ENCODE measurements around the gene OR10G2. TPM values are rescaled to one million over a fixed set of nuclear protein-coding genes. Genes with fewer than 3 reads are reported as not detected.

Gene OR10G2
- not detected in 2 replicates for total RNA-seq (2014; rRNA removed; shearing (Covaris generic))

DNA sequence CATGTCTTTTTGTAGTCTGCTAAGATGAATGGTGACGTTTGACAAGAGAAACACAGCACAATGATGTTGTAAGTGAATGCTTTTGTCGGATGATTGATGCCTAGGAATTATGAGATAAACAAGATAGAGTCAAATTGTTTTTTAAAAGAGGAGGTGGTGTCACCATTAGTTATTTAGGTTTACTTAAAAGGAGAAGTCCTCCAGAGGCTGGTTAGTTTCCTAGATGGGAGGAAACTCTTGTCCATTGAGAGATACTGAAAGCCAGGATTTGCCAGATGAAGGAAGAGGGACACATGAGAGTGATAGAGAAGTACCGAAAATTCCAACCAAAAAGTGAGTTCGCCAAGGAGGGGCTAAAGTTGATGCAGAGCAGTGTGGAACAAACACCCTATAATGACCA lies at the start of gene OR10G2:
Gene OR10G2 (minus strand): TSS at position 101 of the 400 bp plus-strand sequence. CDS start 98 bp downstream, at position 3.
- no peaks in the 10 kb centered on the region for H3K36me3 ChIP-seq
- H3K27ac ChIP-seq: no peak within 1 kb of the TSS
- H3K4me1 ChIP-seq: no peaks in the 10 kb centered on the region
- H3K9me3 ChIP-seq (replicated peaks): no peaks in the 10 kb centered on the region
- no peak for DNase-seq
- H3K4me3 ChIP-seq: no peak within 1 kb of the TSS
- H3K27me3 ChIP-seq: no peaks in the 10 kb centered on the region

- Histone ChIP-seq H3K4me1 (no peaks in the 10 kb centered on the region), H3K36me3 (no peaks in the 10 kb centered on the region), H3K4me3 (no peak overlapping the region), H3K27me3 (no peaks in the 10 kb centered on the region), H3K27ac (no peak overlapping the region), H3K9me3 (replicated peaks) (no peaks in the 10 kb centered on the region)
- DNase-seq: no peak
Observed at GRCh38 chr14:21680072-21680471, 45.3 kb upstream of the OR10G2 start.

- no peak overlapping the region for H3K27ac ChIP-seq
- no peak for DNase-seq
- no peaks in the 10 kb centered on the region for H3K36me3 ChIP-seq
- H3K27me3 ChIP-seq: no peaks in the 10 kb centered on the region
- H3K9me3 ChIP-seq (replicated peaks): no peaks in the 10 kb centered on the region
- H3K4me3 ChIP-seq: no peak overlapping the region
- no peaks in the 10 kb centered on the region for H3K4me1 ChIP-seq
Observed at GRCh38 chr14:21675566-21675965, 40.8 kb upstream of the OR10G2 start.

DNA sequence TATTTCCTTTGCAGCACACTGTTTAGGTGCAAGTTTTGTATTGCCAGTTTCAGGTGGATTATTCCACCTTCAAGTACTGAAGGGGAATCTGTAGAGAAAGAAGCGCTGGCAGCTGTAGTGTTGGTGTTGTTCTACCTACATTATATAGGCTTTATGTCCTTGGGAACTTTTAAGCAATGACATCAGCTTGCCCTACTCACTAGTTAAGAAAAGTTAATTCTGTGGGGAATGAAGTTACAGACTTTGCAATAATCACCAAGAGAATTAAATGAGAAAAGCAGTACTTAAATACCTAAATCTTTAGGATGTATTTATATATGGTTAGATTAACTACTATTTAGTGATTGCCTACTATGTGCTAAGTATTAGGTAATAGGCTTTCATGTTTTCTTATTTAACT lies 39.0 kb upstream of the OR10G2 start, which contains the start of gene OR4E1:
Gene OR4E1 (minus strand): TSS at position 101 of the 400 bp plus-strand sequence. CDS start 2,883 bp downstream, outside the sequence.
- H3K27ac ChIP-seq: no peak within 1 kb of the TSS
- DNase-seq: no peak
- no peaks in the 10 kb centered on the region for H3K9me3 ChIP-seq (replicated peaks)
- H3K36me3 ChIP-seq: no peaks in the 10 kb centered on the region
- H3K4me1 ChIP-seq: no peaks in the 10 kb centered on the region
- H3K4me3 ChIP-seq: no peak within 1 kb of the TSS
- no peaks in the 10 kb centered on the region for H3K27me3 ChIP-seq

DNA sequence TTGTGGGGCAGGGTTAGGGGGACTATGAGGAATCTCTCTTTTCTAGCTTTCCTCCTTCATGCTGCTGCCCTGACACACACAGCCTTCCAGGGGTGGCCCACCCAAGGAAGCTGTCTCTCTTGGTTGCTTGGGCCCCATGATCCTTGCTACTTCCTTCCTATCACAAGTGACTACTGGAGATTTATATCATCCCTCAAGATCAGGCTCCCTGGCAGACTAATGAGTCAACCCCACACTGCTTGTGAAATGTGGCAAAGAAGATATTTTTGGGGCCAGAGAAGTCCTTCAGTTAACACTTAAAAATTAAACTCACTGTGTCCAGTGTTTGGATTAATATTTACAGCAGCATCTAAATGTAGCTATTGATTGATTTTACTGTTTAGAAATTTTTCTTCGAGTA lies 37.4 kb upstream of the OR10G2 start:
- Histone ChIP-seq H3K36me3 (no peaks in the 10 kb centered on the region), H3K9me3 (replicated peaks) (no peaks in the 10 kb centered on the region), H3K27ac (no peak overlapping the region), H3K4me3 (no peak overlapping the region), H3K27me3 (no peaks in the 10 kb centered on the region), H3K4me1 (no peaks in the 10 kb centered on the region)
- no peak for DNase-seq

DNA sequence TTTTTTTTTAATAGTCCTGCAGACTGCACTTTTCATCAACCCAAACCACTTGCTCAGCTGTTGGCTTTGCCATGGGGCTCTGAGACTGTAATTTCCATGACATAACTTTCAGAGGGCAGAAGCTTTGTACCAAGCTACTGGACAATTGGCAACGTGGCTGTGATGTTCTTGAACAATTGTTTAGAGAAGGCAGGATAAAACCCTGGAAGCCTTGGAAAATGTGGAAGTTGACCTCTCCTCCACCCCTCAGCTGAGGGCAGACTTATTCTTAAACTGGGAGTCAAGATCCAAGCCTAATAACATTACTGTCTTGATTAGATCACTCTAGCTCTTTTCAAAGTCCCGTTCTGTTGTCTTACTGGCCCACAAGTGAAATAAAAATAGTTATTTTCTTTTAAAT lies 36.6 kb upstream of the OR10G2 start:
- H3K4me3 ChIP-seq: no peak overlapping the region
- H3K9me3 ChIP-seq (replicated peaks): no peaks in the 10 kb centered on the region
- H3K36me3 ChIP-seq: no peaks in the 10 kb centered on the region
- DNase-seq: no peak
- H3K4me1 ChIP-seq: no peaks in the 10 kb centered on the region
- H3K27ac ChIP-seq: no peak overlapping the region
- no peaks in the 10 kb centered on the region for H3K27me3 ChIP-seq

- DNase-seq: no peak
- Histone ChIP-seq H3K27me3 (no peaks in the 10 kb centered on the region), H3K4me1 (no peaks in the 10 kb centered on the region), H3K36me3 (no peaks in the 10 kb centered on the region), H3K4me3 (no peak overlapping the region), H3K27ac (no peak overlapping the region), H3K9me3 (replicated peaks) (no peaks in the 10 kb centered on the region)
Observed at GRCh38 chr14:21669284-21669683, 34.5 kb upstream of the OR10G2 start.

DNA sequence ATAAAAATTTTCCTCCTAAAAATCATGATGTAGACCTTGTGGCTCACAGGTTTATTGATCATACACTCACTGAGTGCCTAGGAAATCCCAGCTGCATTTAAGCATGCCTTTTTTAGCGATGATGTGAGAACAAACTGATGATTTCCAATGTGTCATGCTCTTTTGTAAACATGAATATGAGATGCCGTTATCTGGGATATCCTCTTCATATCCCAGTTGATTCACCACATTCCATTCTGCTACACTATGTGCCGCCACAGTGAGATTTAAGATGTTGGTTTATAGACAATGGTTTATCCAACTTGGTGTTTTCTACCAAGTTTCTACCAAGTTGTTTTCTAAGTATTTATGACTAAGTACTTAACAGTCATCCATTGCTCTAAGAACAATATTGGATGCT lies 33.6 kb upstream of the OR10G2 start:
- H3K27ac ChIP-seq: no peak overlapping the region

DNA sequence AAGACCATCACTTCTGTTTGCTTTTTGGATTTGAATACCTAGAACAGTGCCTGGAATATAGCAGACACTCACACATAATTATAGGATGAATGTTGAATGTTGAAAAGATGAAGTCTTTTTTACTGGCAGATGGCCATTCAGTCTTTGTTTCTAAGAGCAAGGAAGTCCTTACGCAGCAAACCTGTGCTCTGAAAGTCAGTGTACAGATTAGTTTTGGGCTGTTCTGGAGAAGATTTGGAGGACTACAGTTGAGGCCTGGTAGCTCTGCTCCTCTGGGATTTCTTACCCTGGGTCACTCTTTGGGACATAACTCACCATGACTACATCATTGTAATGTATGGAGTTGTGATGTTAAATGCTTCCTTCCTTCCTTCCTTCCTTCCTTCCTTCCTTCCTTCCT lies 22.2 kb upstream of the OR10G2 start:
- no peaks in the 10 kb centered on the region for H3K27me3 ChIP-seq
- no peak overlapping the region for H3K4me3 ChIP-seq
- DNase-seq: no peak
- H3K4me1 ChIP-seq: no peaks in the 10 kb centered on the region
- no peaks in the 10 kb centered on the region for H3K36me3 ChIP-seq
- no peak overlapping the region for H3K27ac ChIP-seq
- H3K9me3 ChIP-seq (replicated peaks): no peaks in the 10 kb centered on the region

More for the DNA sequence above, 33.6 kb upstream of the OR10G2 start:
- Histone ChIP-seq H3K27me3 (no peaks in the 10 kb centered on the region), H3K36me3 (no peaks in the 10 kb centered on the region), H3K4me1 (no peaks in the 10 kb centered on the region), H3K9me3 (replicated peaks) (no peaks in the 10 kb centered on the region), H3K4me3 (no peak overlapping the region)
- DNase-seq: no peak

GRCh38 chr14:21654215-21654614 lies 19.5 kb upstream of the OR10G2 start:
- DNase-seq: no peak
- Histone ChIP-seq H3K27ac (no peak overlapping the region), H3K9me3 (replicated peaks) (no peaks in the 10 kb centered on the region), H3K4me3 (no peak overlapping the region), H3K27me3 (no peaks in the 10 kb centered on the region), H3K36me3 (no peaks in the 10 kb centered on the region), H3K4me1 (no peaks in the 10 kb centered on the region)

GRCh38 chr14:21653331-21653885 lies 18.7 kb upstream of the OR10G2 start, which contains the start of gene OR4E2:
OR4E2 (plus strand) TSS chr14:21653835; CDS start chr14:21665083, 11,248 bp downstream.
- no peak for DNase-seq
- Histone ChIP-seq H3K9me3 (replicated peaks) (no peaks in the 10 kb centered on the region), H3K4me3 (no peak within 1 kb of the TSS), H3K27ac (no peak within 1 kb of the TSS), H3K36me3 (no peaks in the 10 kb centered on the region), H3K4me1 (no peaks in the 10 kb centered on the region), H3K27me3 (no peaks in the 10 kb centered on the region)

GRCh38 chr14:21652209-21652808 lies 17.6 kb upstream of the OR10G2 start:
- no peaks in the 10 kb centered on the region for H3K4me1 ChIP-seq
- H3K27ac ChIP-seq: no peak overlapping the region
- no peak for DNase-seq
- H3K9me3 ChIP-seq (replicated peaks): no peaks in the 10 kb centered on the region
- H3K27me3 ChIP-seq: no peaks in the 10 kb centered on the region
- H3K36me3 ChIP-seq: no peaks in the 10 kb centered on the region
- no peak overlapping the region for H3K4me3 ChIP-seq

GRCh38 chr14:21647380-21647779 lies 12.6 kb upstream of the OR10G2 start:
- Histone ChIP-seq H3K4me1 (no peaks in the 10 kb centered on the region), H3K27ac (no peak overlapping the region), H3K36me3 (no peaks in the 10 kb centered on the region), H3K27me3 (no peaks in the 10 kb centered on the region), H3K4me3 (no peak overlapping the region), H3K9me3 (replicated peaks) (no peaks in the 10 kb centered on the region)
- no peak for DNase-seq

DNA sequence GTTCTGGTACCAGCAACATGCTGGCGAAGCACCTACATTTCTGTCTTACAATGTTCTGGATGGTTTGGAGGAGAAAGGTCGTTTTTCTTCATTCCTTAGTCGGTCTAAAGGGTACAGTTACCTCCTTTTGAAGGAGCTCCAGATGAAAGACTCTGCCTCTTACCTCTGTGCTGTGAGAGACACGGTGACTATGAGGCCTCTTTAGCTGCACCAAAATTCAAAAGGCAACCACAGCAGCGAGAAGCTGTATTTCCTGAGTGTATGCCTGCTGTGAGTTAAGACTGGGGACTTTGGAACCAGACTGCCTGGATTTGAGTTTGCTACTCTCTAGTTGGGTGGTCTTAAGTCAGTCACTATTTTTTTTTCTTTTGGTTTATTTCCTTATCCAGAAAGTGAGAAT lies 8.7 kb upstream of the OR10G2 start:
- Histone ChIP-seq H3K4me1 (no peaks in the 10 kb centered on the region), H3K27me3 (no peaks in the 10 kb centered on the region), H3K9me3 (replicated peaks) (no peaks in the 10 kb centered on the region), H3K4me3 (no peak overlapping the region), H3K36me3 (no peaks in the 10 kb centered on the region), H3K27ac (no peak overlapping the region)
- DNase-seq: no peak

GRCh38 chr14:21642683-21643082 lies 7.9 kb upstream of the OR10G2 start:
- no peak overlapping the region for H3K27ac ChIP-seq
- DNase-seq: no peak
- H3K4me1 ChIP-seq: no peaks in the 10 kb centered on the region
- no peaks in the 10 kb centered on the region for H3K36me3 ChIP-seq
- no peak overlapping the region for H3K4me3 ChIP-seq
- no peaks in the 10 kb centered on the region for H3K9me3 ChIP-seq (replicated peaks)
- no peaks in the 10 kb centered on the region for H3K27me3 ChIP-seq

DNA sequence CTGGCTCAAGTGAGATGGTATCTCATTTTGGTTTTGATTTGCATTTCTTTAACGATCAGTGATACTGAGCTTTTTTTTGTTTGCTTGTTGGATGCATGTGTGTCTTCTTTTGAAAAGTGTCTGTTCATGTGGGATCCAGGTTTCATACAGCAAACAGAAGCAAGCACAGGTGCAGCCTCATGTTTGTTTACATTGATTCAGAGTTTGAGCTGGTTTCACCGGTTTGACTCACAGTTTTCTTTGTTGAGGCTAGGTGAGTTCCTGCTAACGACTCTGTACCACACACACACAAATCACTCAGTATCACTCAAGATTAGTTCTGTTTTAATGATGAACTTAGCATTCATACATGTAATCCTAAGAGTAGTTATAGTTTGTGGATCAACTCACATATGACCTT lies 3.7 kb downstream of the OR10G2 start:
- Histone ChIP-seq H3K36me3 (no peaks in the 10 kb centered on the region), H3K27me3 (no peaks in the 10 kb centered on the region), H3K4me1 (no peaks in the 10 kb centered on the region), H3K4me3 (no peak overlapping the region), H3K27ac (no peak overlapping the region), H3K9me3 (replicated peaks) (no peaks in the 10 kb centered on the region)
- no peak for DNase-seq
